HL-60 (cell line): Measurements from ENCODE around the gene FIGN.

Experiments
- GABPA ChIP-seq: IDR thresholded peaks from 2 replicates; pipeline ENCODE4 v1.6.1; 2012; ENCODE audit warnings: low read depth
- POLR2AphosphoS5 ChIP-seq: IDR thresholded peaks from 2 replicates; pipeline ENCODE4 v1.6.1; 2012; ENCODE audit warnings: low read depth
- TF ChIP-seq, protein P1 (sequence below): IDR thresholded peaks from one replicate; pipeline ENCODE4 v1.5.1; 2011; ENCODE audit warnings: low read length, control low read depth, inconsistent platforms; ENCODE audit not compliant: insufficient read depth

DNA sequence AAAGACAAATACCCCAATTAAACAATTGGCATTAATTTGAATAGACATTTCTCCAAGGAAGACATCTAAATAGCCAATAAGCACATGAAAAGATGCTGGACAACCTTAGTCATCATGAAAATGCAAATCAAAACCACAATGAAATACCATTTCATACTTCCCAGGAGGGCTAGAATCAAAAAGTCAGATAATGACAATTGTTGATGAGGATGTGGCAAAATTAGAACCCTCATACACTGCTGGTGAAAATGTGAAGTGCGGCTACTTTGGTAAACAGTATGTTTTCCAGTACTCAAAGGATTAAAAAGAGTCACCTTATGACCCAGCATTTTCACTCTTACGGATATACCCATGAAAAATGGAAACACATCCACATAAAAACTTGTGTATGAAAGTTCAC lies 91.6 kb downstream of the FIGN start:
- TF ChIP-seq, protein P1, sequence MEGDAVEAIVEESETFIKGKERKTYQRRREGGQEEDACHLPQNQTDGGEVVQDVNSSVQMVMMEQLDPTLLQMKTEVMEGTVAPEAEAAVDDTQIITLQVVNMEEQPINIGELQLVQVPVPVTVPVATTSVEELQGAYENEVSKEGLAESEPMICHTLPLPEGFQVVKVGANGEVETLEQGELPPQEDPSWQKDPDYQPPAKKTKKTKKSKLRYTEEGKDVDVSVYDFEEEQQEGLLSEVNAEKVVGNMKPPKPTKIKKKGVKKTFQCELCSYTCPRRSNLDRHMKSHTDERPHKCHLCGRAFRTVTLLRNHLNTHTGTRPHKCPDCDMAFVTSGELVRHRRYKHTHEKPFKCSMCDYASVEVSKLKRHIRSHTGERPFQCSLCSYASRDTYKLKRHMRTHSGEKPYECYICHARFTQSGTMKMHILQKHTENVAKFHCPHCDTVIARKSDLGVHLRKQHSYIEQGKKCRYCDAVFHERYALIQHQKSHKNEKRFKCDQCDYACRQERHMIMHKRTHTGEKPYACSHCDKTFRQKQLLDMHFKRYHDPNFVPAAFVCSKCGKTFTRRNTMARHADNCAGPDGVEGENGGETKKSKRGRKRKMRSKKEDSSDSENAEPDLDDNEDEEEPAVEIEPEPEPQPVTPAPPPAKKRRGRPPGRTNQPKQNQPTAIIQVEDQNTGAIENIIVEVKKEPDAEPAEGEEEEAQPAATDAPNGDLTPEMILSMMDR, result no peak
- TF ChIP-seq POLR2AphosphoS5, result no peak
- TF ChIP-seq GABPA, result no peak
